Esophagus squamous epithelium (tissue), 5 donors: Measurements from ENCODE around the gene GPR143. TPM values are rescaled to one million over a fixed set of nuclear protein-coding genes. Genes with fewer than 3 reads are reported as not detected.
"Not testable (repeated sequence)": the region's sequence is repeated elsewhere in the genome, so short reads cannot be mapped to it uniquely, and the experiment has no call there.

Source experiments
- DNase-seq: peaks from one replicate; lab custom pipeline; 2025; lab: John Stamatoyannopoulos, UW
- H3K27ac ChIP-seq, 4 donors: fragments of 200-600 bp; sonication (generic); one replicate each; pipeline ENCODE4 v1.5.1; 2016 to 2019; ENCODE audit warnings: mild to moderate bottlenecking in 1 of 4
- H3K27me3 ChIP-seq, 4 donors: fragments of 200-600 bp; sonication (generic); 1 replicate in 3 of 4; 2 replicates in 1 of 4; pipeline versions ENCODE4 v1.5.1 to v1.6.0; 2017 to 2021; ENCODE audit warnings: antibody characterized with exemption in 1 of 4
- H3K36me3 ChIP-seq, 3 donors: fragments of 200-600 bp; sonication (generic); one replicate each; pipeline ENCODE4 v1.5.1; 2016 to 2019
- H3K4me1 ChIP-seq, 3 donors: fragments of 200-600 bp; sonication (generic); one replicate each; pipeline ENCODE4 v1.5.1; 2017 to 2019
- H3K4me3 ChIP-seq, 4 donors: fragments of 200-600 bp; sonication (generic); 1 replicate in 3 of 4; 2 replicates in 1 of 4; pipeline ENCODE4 v1.5.1; 2016 to 2019; ENCODE audit warnings: mild to moderate bottlenecking in 2 of 4, moderate library complexity in 1 of 4
- H3K9me3 ChIP-seq, 3 donors: fragments of 200-600 bp; sonication (generic); one replicate each; pipeline ENCODE4 v1.5.1; 2016 to 2019
- POLR2A ChIP-seq, 4 donors: fragments of 450-650 bp; IDR thresholded peaks; one replicate each; pipeline ENCODE4 v1.6.1; 2017; ENCODE audit warnings: antibody characterized with exemption in 4 of 4, mild to moderate bottlenecking in 4 of 4, moderate library complexity in 3 of 4
- WGBS, 2 donors: methylation state at CpG; one replicate each; pipeline ENCODE4 v1.1.5; 2018; 5-methylcytosine and 5-hydroxymethylcytosine counted together
- intact Hi-C: fragments of 100-400 bp; cut with DNase I; formaldehyde crosslinking; loops from one replicate; pipeline ENCODE4 v1.15.0; 2022
- total RNA-seq, 4 donors: library from RNA; depleted of rRNA; stranded (reverse); fragments of >200 nt; gene quantifications; one replicate each; pipeline ENCODE4 v1.1.0, GENCODE V29; 2016
- TF ChIP-seq, protein P1 (sequence below), 6 experiments: fragments of 450-650 bp in 4 of 6; fragments of 200-600 bp in 2 of 6; sonication (generic) in 2 of 6; IDR thresholded peaks; one replicate each; pipeline ENCODE4 v1.5.1; 2016 to 2019; ENCODE audit warnings: antibody characterized with exemption in 6 of 6, mild to moderate bottlenecking in 4 of 6, moderate library complexity in 4 of 6
- donor health status: DM: yes; HTN: yes; CAD: no.

GPR143 gene
- total RNA-seq, 4 donors from 2014 or later, result 0.68 to 3.9 (median 1.8) TPM

DNA sequence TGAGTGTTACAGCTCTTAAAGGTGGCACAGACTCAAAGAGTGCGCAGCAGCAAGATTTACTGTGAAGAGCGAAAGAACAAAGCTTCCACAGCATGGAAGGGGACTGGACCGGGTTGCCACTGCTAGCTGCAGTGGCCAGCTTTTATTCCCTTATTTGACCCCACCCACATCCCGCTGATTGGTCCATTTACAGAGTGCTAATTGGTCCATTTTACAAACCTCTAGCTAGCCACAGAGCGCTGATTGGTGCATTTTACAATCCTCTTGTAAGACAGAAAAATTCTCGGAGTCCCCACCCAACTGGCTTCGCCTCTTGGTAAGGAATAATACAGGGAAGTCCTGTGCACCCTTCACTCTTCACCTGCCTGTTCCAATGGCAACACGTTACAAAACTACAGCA is 18.7 kb upstream of the GPR143 start:
- Histone ChIP-seq H3K4me1 (peaks cover 0 to 21% (median 0%) of the 10 kb centered on the region in 3 donors), H3K4me3 (no peak overlapping the region), H3K27me3 (peaks cover 0 to 18% (median 0%) of the 10 kb centered on the region in 4 donors), H3K9me3 (no peaks in the 10 kb centered on the region), H3K27ac (no peak overlapping the region), H3K36me3 (no peaks in the 10 kb centered on the region)
- no peak for DNase-seq
- WGBS, 2 donors, result 86 to 95% methylated on average over 3 to 8 of the region's 8 CpGs
- TF ChIP-seq, protein P1, sequence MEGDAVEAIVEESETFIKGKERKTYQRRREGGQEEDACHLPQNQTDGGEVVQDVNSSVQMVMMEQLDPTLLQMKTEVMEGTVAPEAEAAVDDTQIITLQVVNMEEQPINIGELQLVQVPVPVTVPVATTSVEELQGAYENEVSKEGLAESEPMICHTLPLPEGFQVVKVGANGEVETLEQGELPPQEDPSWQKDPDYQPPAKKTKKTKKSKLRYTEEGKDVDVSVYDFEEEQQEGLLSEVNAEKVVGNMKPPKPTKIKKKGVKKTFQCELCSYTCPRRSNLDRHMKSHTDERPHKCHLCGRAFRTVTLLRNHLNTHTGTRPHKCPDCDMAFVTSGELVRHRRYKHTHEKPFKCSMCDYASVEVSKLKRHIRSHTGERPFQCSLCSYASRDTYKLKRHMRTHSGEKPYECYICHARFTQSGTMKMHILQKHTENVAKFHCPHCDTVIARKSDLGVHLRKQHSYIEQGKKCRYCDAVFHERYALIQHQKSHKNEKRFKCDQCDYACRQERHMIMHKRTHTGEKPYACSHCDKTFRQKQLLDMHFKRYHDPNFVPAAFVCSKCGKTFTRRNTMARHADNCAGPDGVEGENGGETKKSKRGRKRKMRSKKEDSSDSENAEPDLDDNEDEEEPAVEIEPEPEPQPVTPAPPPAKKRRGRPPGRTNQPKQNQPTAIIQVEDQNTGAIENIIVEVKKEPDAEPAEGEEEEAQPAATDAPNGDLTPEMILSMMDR (IDR thresholded peaks at IDR 0.05), result no peak
- TF ChIP-seq POLR2A (IDR thresholded peaks at IDR 0.05), result no peak
- intact Hi-C loops, result no loop called here

- H3K36me3 ChIP-seq, result no peaks in the 10 kb centered on the region
These were observed 16.3 kb upstream of the GPR143 start for GRCh38 chrX:9781941-9782340.

DNA sequence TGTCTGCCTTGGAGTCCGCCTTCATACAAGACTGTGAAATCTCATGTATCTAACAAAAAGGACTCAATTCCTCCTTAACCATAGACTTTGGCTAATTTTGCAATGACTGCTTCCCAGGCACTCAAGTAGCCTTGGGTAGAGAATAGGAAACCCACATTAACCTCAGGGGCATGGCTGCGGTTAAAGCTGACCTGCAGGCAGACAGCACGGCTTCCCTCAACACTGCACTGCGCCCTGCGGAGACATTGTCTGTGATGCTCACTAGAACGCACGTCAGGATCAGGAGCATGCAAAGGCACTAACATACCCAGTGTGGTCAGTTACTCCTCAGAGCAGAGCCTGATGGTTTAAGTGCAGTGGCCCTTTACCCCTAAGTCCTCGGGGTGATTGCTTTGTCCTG is 10.3 kb upstream of the GPR143 start:
- no peak for DNase-seq
- no peaks in the 10 kb centered on the region for H3K36me3 ChIP-seq
- H3K4me3 ChIP-seq, result no peak overlapping the region
- H3K27ac ChIP-seq, result no peak overlapping the region
- no peaks in the 10 kb centered on the region for H3K4me1 ChIP-seq
- no peaks in the 10 kb centered on the region for H3K27me3 ChIP-seq
- 84% methylated on average over 7 of the region's 8 CpGs; no CpG with 5 or more reads in 1 of the 2 donors for WGBS, 2 donors
- H3K9me3 ChIP-seq, result no peaks in the 10 kb centered on the region
- intact Hi-C loops, result no loop called here
- no peak for TF ChIP-seq POLR2A (IDR thresholded peaks at IDR 0.05)
- TF ChIP-seq, protein P1 (IDR thresholded peaks at IDR 0.05), result no peak

More at GRCh38 chrX:9781941-9782340, 16.3 kb upstream of the GPR143 start:
- Histone ChIP-seq H3K4me1 (no peaks in the 10 kb centered on the region), H3K9me3 (no peaks in the 10 kb centered on the region), H3K27ac (no peak overlapping the region), H3K4me3 (no peak overlapping the region), H3K27me3 (peaks cover 0 to 18% (median 0%) of the 10 kb centered on the region in 4 donors)
- 46 to 63% methylated on average over 7 of the region's 7 CpGs for WGBS, 2 donors
- intact Hi-C loops, result no loop called here
- no peak for DNase-seq
- TF ChIP-seq, protein P1 (IDR thresholded peaks at IDR 0.05), result no peak
- TF ChIP-seq POLR2A (IDR thresholded peaks at IDR 0.05), result no peak

- Histone ChIP-seq H3K4me1 (no peaks in the 10 kb centered on the region), H3K4me3 (no peak overlapping the region), H3K36me3 (no peaks in the 10 kb centered on the region), H3K9me3 (no peaks in the 10 kb centered on the region), H3K27ac (no peak overlapping the region), H3K27me3 (no peaks in the 10 kb centered on the region)
- intact Hi-C loops, result no loop called here
- TF ChIP-seq POLR2A (IDR thresholded peaks at IDR 0.05), result no peak
- TF ChIP-seq, protein P1 (IDR thresholded peaks at IDR 0.05), result no peak
- no peak for DNase-seq
- WGBS, 2 donors, result 75 to 80% methylated on average over 6 of the region's 6 CpGs
These were observed 7.3 kb upstream of the GPR143 start for GRCh38 chrX:9772943-9773342.

GRCh38 chrX:9770319-9770718 is 4.7 kb upstream of the GPR143 start:
- Histone ChIP-seq H3K27me3 (peaks cover 0 to 5% (median 0%) of the 10 kb centered on the region in 4 donors), H3K9me3 (no peaks in the 10 kb centered on the region), H3K27ac (peak overlapping the region in 3 of 4 donors; percentile 25 to 64 (median 49)), H3K4me1 (peaks cover 0 to 4% (median 0%) of the 10 kb centered on the region in 3 donors), H3K36me3 (no peaks in the 10 kb centered on the region), H3K4me3 (no peak overlapping the region)
- TF ChIP-seq, protein P1 (IDR thresholded peaks at IDR 0.05), result peak in 1 of 6 experiments; percentile 20
- TF ChIP-seq POLR2A (IDR thresholded peaks at IDR 0.05), result no peak
- no peak for DNase-seq
- intact Hi-C loops, result no loop called here
- WGBS, 2 donors, result 31% methylated on average over 1 of the region's 1 CpG; no CpG with 5 or more reads in 1 of the 2 donors

- H3K27ac ChIP-seq, intact Hi-C loops, H3K4me1 ChIP-seq, DNase-seq, H3K27me3 ChIP-seq, H3K9me3 ChIP-seq, H3K4me3 ChIP-seq, H3K36me3 ChIP-seq: not testable (repeated sequence)
- 58 to 90% methylated on average over 2 of the region's 5 CpGs for WGBS, 2 donors
These were observed 2.7 kb upstream of the GPR143 start for GRCh38 chrX:9768321-9768839.
